ENCODE measurements around the gene TRAF3IP3.

The TRAF3IP3 gene

GRCh38 chr1:209759829-209760359 lies 4.0 kb downstream of the TRAF3IP3 start:
- H3K4me3 ChIP-seq (replicated peaks; ENCODE audit: low read depth, low read length) = no peak overlapping the region
- DNase-seq (ENCODE audit: extremely low read depth, low read depth) = no peak
- TF ChIP-seq CTCF (IDR thresholded peaks at IDR 0.05; ENCODE audit: low read depth, low read length, missing control alignments) = no peak

GRCh38 chr1:209761011-209761635 lies 5.3 kb downstream of the TRAF3IP3 start:
- TF ChIP-seq CTCF (IDR thresholded peaks at IDR 0.05; ENCODE audit: low read depth, low read length, missing control alignments) = no peak
- no peak overlapping the region for H3K4me3 ChIP-seq (replicated peaks; ENCODE audit: low read depth, low read length)
- DNase-seq (ENCODE audit: extremely low read depth, low read depth) = no peak

GRCh38 chr1:209766051-209766450 lies 10.2 kb downstream of the TRAF3IP3 start:
- no peak for DNase-seq (ENCODE audit: extremely low read depth, low read depth)
- no peak for TF ChIP-seq CTCF (IDR thresholded peaks at IDR 0.05; ENCODE audit: low read depth, low read length, missing control alignments)
- no peak overlapping the region for H3K4me3 ChIP-seq (replicated peaks; ENCODE audit: low read depth, low read length)

- H3K4me3 ChIP-seq (replicated peaks; ENCODE audit: low read depth, low read length) = no peak overlapping the region
- TF ChIP-seq CTCF (IDR thresholded peaks at IDR 0.05; ENCODE audit: low read depth, low read length, missing control alignments) = no peak
- DNase-seq (ENCODE audit: extremely low read depth, low read depth) = no peak
Measured at GRCh38 chr1:209767096-209767495, 11.2 kb downstream of the TRAF3IP3 start.

GRCh38 chr1:209767706-209768105 lies 11.9 kb downstream of the TRAF3IP3 start:
- H3K4me3 ChIP-seq (replicated peaks; ENCODE audit: low read depth, low read length) = no peak overlapping the region
- no peak for DNase-seq (ENCODE audit: extremely low read depth, low read depth)
- TF ChIP-seq CTCF (IDR thresholded peaks at IDR 0.05; ENCODE audit: low read depth, low read length, missing control alignments) = no peak

GRCh38 chr1:209768354-209768774 lies 12.5 kb downstream of the TRAF3IP3 start:
- no peak for TF ChIP-seq CTCF (IDR thresholded peaks at IDR 0.05; ENCODE audit: low read depth, low read length, missing control alignments)
- H3K4me3 ChIP-seq (replicated peaks; ENCODE audit: low read depth, low read length) = no peak overlapping the region
- DNase-seq (ENCODE audit: extremely low read depth, low read depth) = no peak

Measured in HFF-Myc (cell line).